ENCODE data around the gene LSM10. TPM values are rescaled to one million over a fixed set of nuclear protein-coding genes. Genes with fewer than 3 reads are reported as not detected.

Gene LSM10
- total RNA-seq, 2 experiments from 2014 or later, result 43.2 to 133 TPM

DNA sequence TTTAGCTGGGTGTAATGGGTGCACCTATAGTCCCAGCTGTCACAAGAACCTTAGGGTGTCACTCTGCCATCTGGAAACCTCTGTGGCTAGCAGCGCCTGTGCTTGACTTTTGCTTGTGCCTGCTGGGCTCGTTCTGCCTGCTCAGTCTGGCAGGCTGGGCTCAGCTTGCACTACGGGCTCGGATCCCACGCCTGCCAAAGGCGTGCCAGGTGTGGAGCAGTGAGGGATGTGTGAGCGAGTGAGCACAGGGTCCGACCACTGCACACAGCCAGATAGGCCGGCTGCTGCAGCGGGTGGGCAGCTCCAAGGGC lies 2.8 kb upstream of the LSM10 start:
- Histone ChIP-seq H3K27ac (ENCODE audit: low read depth, low read length, poor library complexity, severe bottlenecking) (no peak overlapping the region), H3K79me2 (ENCODE audit: insufficient read depth, low read depth, low read length) (peaks cover 16% of the 10 kb centered on the region; the same call in 1 of the 2 replicates), H3K4me2 (ENCODE audit: low read length) (no peak overlapping the region), H2AFZ (ENCODE audit: low read length) (no peak overlapping the region), H3K4me1 (ENCODE audit: insufficient read depth, low read length, poor library complexity, severe bottlenecking) (peaks cover 29% of the 10 kb centered on the region), H3K36me3 (ENCODE audit: insufficient read depth, low read length) (no peaks in the 10 kb centered on the region), H4K20me1 (ENCODE audit: insufficient read depth, low read length) (no peaks in the 10 kb centered on the region), H3K9me3 (ENCODE audit: low read length) (peaks cover 8% of the 10 kb centered on the region; the same call in 1 of the 2 replicates), H3K4me3 (ENCODE audit: low read depth, low read length, poor library complexity, severe bottlenecking) (no peak overlapping the region), H3K9me2 (ENCODE audit: insufficient read depth, low read length) (no peaks in the 10 kb centered on the region)
- CTCF ChIA-PET (ENCODE audit: unreplicated experiment), result no interaction called here
- intact Hi-C loops (cut with micrococcal nuclease; ENCODE audit: unreplicated experiment), result no loop called here
- DNase-seq (ENCODE audit: low spot score), result no peak
- TF ChIP-seq EZH2phosphoT487 (IDR thresholded peaks at IDR 0.05; ENCODE audit: borderline replicate concordance, low read depth, low read length), result no peak
- TF ChIP-seq CTCF (conservative IDR thresholded peaks at IDR 0.05; ENCODE audit: low read length), result no peak
- no TSS peak for BruUV-seq (replicated peaks)
- POLR2A ChIA-PET, result interaction anchor here (0.6 kb wide), 1 partner anchor 28 kb away, joined by 5 read pairs; no protein-coding TSS in a partner anchor

DNA sequence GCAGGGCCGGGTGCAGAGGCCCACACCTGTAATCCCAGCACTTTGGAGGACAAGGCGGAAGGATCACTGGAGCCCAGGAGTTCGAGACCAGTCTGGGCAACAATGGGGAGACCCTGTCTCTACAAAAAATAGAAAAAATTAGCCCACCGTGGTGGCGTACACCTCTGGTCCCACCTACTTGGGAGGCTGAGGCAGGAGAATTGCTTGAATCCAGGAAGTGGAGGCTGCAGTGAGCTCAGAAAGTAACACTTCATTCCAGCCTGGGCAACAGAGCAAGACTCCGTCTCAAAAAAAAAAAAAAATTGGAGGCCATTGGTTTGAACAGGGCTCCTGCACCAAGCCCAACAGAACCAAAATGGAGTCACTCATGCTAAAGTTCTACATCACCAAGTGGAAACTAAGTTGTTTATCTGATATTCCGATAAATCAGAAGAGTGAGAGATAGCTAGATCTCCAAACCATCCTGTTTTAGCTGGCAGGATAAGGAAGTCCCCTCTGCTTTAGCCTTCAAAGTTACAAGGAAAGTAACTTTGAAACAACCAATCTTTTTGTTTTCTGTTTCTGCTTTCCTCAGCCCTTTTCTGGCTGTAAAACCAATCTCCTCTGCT lies 766 bp upstream of the LSM10 start:
- H3K9me2 ChIP-seq (ENCODE audit: insufficient read depth, low read length), result no peaks in the 10 kb centered on the region

More for the DNA sequence above, 766 bp upstream of the LSM10 start:
- no TSS peak for BruUV-seq (replicated peaks)
- POLR2A ChIA-PET, result interaction anchor here (0.6 to 4.5 kb wide), 6 partner anchors 9 to 1186 kb away, joined by 3 to 49 read pairs (median 4); no protein-coding TSS in a partner anchor
- Histone ChIP-seq H3K9me3 (ENCODE audit: low read length) (peaks cover 8% of the 10 kb centered on the region; the same call in 1 of the 2 replicates), H2AFZ (ENCODE audit: low read length) (peak overlapping the region; percentile 68; the same call in 1 of the 2 replicates), H3K4me2 (ENCODE audit: low read length) (peak overlapping the region; percentile 97), H3K4me1 (ENCODE audit: insufficient read depth, low read length, poor library complexity, severe bottlenecking) (peaks cover 45% of the 10 kb centered on the region), H4K20me1 (ENCODE audit: insufficient read depth, low read length) (no peaks in the 10 kb centered on the region), H3K27ac (ENCODE audit: low read depth, low read length, poor library complexity, severe bottlenecking) (peak overlapping the region; percentile 61), H3K79me2 (ENCODE audit: insufficient read depth, low read depth, low read length) (peaks cover 34% of the 10 kb centered on the region; the same call in 1 of the 2 replicates), H3K36me3 (ENCODE audit: insufficient read depth, low read length) (peaks cover 9% of the 10 kb centered on the region), H3K4me3 (ENCODE audit: low read depth, low read length, poor library complexity, severe bottlenecking) (peak overlapping the region; percentile 77)
- no peak for DNase-seq (ENCODE audit: low spot score)
- intact Hi-C loops (cut with micrococcal nuclease; ENCODE audit: unreplicated experiment), result no loop called here
- CTCF ChIA-PET (ENCODE audit: unreplicated experiment), result interaction anchor here (1.1 to 1.5 kb wide), 3 partner anchors 10 to 22 kb away, joined by 3 to 9 read pairs (median 5); no protein-coding TSS in a partner anchor
- TF ChIP-seq EZH2phosphoT487 (IDR thresholded peaks at IDR 0.05; ENCODE audit: borderline replicate concordance, low read depth, low read length) (no peak), CTCF (conservative IDR thresholded peaks at IDR 0.05; ENCODE audit: low read length) (no peak)
